GM19463 (cell line): Measurements from ENCODE around the gene CHRNA4.
"Not testable (repeated sequence)": the region's sequence is repeated elsewhere in the genome, so short reads cannot be mapped to it uniquely, and the experiment has no call there.

Experiments used
- ATAC-seq: cut with Tn5 transposase; IDR thresholded peaks from one replicate; pipeline ENCODE4 v1.9.1; 2021; ENCODE audit warnings: mild to moderate bottlenecking, moderate library complexity; ENCODE audit not compliant: unreplicated experiment

The CHRNA4 gene

GRCh38 chr20:63398744-63399514 is 37.8 kb upstream of the CHRNA4 start:
- ATAC-seq: no peak

GRCh38 chr20:63397946-63398450 is 36.8 kb upstream of the CHRNA4 start:
- ATAC-seq: no peak

- ATAC-seq: no peak
Measured at GRCh38 chr20:63397155-63397843, 36.1 kb upstream of the CHRNA4 start.

GRCh38 chr20:63396300-63396699 is 35.2 kb upstream of the CHRNA4 start:
- ATAC-seq: no peak

GRCh38 chr20:63395723-63396122 is 34.6 kb upstream of the CHRNA4 start:
- no peak for ATAC-seq

GRCh38 chr20:63394920-63395455 is 33.8 kb upstream of the CHRNA4 start:
- ATAC-seq: no peak

GRCh38 chr20:63394069-63394919 is 33.1 kb upstream of the CHRNA4 start:
- no peak for ATAC-seq

- no peak for ATAC-seq
Measured at GRCh38 chr20:63393566-63393965, 32.4 kb upstream of the CHRNA4 start.

- no peak for ATAC-seq
Measured at GRCh38 chr20:63392465-63393365, 31.6 kb upstream of the CHRNA4 start.

GRCh38 chr20:63387917-63388316 is 26.8 kb upstream of the CHRNA4 start:
- ATAC-seq: no peak

GRCh38 chr20:63387393-63387792 is 26.2 kb upstream of the CHRNA4 start:
- ATAC-seq: no peak

GRCh38 chr20:63386491-63386890 is 25.3 kb upstream of the CHRNA4 start:
- ATAC-seq: no peak

GRCh38 chr20:63385819-63386218 is 24.7 kb upstream of the CHRNA4 start:
- ATAC-seq: no peak

GRCh38 chr20:63384336-63384735 is 23.2 kb upstream of the CHRNA4 start:
- ATAC-seq: no peak

- no peak for ATAC-seq
Measured at GRCh38 chr20:63383556-63383955, 22.4 kb upstream of the CHRNA4 start.

GRCh38 chr20:63382551-63383300 is 21.6 kb upstream of the CHRNA4 start:
- no peak for ATAC-seq

- no peak for ATAC-seq
Measured at GRCh38 chr20:63381781-63382431, 20.8 kb upstream of the CHRNA4 start.

- no peak for ATAC-seq
Measured at GRCh38 chr20:63380346-63380870, 19.3 kb upstream of the CHRNA4 start.

- not testable (repeated sequence) for ATAC-seq
Measured at GRCh38 chr20:63379872-63380271, 18.7 kb upstream of the CHRNA4 start.
